GM12875 (cell line): ENCODE measurements around the gene TLE3.
"Not testable (repeated sequence)": the region's sequence is repeated elsewhere in the genome, so short reads cannot be mapped to it uniquely, and the experiment has no call there.

Experiments used
- H3K4me3 ChIP-seq: one replicate; pipeline ENCODE4 v1.5.1; 2011; ENCODE audit warnings: low read depth, low read length, control low read depth
- TF ChIP-seq, protein P1 (sequence below): IDR thresholded peaks from 2 replicates; pipeline ENCODE4 v1.5.1; 2011; ENCODE audit warnings: low read depth, mild to moderate bottlenecking, control low read depth, inconsistent platforms, low read length, moderate library complexity, borderline replicate concordance; ENCODE audit not compliant: insufficient read depth

The TLE3 gene

DNA sequence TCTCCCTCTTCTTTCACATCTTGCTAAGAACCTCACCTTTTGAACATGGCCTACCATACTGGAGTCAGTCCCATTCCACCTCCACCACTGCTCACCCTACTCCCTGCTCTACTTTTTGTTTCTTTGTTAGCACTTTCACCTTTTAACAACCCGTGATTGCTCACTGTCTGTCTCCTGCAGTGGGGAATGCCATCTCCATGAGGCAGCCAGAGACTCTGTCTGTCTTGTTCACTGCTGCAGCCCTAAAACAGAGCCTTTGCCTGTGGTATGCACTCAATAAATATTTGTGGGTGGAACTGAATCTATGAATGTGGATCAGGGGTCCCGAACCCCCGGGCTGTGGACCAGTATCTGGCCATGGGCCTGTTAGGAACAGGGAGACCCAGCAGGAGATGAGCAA lies 16.5 kb upstream of the TLE3 start:
- TF ChIP-seq, protein P1, sequence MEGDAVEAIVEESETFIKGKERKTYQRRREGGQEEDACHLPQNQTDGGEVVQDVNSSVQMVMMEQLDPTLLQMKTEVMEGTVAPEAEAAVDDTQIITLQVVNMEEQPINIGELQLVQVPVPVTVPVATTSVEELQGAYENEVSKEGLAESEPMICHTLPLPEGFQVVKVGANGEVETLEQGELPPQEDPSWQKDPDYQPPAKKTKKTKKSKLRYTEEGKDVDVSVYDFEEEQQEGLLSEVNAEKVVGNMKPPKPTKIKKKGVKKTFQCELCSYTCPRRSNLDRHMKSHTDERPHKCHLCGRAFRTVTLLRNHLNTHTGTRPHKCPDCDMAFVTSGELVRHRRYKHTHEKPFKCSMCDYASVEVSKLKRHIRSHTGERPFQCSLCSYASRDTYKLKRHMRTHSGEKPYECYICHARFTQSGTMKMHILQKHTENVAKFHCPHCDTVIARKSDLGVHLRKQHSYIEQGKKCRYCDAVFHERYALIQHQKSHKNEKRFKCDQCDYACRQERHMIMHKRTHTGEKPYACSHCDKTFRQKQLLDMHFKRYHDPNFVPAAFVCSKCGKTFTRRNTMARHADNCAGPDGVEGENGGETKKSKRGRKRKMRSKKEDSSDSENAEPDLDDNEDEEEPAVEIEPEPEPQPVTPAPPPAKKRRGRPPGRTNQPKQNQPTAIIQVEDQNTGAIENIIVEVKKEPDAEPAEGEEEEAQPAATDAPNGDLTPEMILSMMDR: no peak
- H3K4me3 ChIP-seq: no peak overlapping the region

DNA sequence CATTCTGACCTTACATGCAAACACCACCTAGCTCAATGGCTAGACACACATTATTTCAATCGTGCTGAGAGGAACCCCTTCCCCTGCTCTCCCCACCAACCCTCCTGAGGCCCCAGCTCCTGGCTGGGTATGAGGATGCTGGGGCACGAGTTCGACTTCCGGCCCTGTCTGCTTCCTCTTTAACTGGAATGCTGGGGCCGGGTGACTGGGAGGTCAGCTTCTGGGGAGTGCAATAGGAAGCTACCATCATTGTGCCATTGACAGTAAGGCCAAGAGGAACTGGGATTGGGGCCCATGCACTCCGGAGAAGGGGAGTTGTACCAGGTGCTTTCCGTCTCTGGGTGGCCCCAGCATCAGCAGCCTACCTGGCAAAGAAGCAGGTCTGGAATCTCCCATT lies 15.6 kb upstream of the TLE3 start:
- H3K4me3 ChIP-seq: no peak overlapping the region
- TF ChIP-seq, protein P1: no peak

DNA sequence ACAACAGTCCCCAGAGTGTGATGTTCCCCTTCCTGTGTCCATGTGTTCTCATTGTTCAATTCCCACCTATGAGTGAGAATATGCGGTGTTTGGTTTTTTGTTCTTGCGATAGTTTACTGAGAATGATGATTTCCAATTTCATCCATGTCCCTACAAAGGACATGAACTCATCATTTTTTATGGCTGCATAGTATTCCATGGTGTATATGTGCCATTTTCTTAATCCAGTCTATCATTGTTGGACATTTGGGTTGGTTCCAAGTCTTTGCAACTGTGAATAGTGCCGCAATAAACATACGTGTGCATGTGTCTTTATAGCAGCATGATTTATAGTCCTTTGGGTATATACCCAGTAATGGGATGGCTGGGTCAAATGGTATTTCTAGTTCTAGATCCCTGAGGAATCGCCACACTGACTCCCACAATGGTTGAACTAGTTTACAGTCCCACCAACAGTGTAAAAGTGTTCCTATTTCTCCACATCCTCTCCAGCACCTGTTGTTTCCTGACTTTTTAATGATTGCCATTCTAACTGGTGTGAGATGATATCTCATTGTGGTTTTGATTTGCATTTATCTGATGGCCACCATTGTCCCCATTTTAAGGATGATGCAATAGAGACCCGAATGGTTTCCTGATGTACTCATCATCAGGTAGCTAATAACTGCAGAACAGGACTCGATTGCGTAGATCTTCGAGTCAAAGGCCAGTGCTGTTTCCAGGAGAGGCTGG lies 15.0 kb upstream of the TLE3 start:
- not testable (repeated sequence) for H3K4me3 ChIP-seq

DNA sequence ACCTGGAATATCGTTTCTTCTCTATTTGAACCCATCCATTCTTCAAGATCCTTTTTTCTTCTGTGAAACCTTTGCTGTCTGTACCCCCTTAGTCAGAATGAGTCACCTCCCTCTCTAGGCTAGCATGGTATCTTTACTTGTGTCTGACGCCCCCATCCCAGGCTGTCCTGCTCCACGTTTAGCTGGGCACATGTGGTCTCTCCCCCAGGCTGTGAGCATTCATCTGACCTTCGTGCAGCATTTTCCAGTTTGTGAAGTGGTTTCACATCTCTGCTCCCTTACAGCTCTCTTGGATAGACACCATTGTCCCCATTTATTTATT lies 14.3 kb upstream of the TLE3 start:
- H3K4me3 ChIP-seq: no peak overlapping the region
- TF ChIP-seq, protein P1: no peak

DNA sequence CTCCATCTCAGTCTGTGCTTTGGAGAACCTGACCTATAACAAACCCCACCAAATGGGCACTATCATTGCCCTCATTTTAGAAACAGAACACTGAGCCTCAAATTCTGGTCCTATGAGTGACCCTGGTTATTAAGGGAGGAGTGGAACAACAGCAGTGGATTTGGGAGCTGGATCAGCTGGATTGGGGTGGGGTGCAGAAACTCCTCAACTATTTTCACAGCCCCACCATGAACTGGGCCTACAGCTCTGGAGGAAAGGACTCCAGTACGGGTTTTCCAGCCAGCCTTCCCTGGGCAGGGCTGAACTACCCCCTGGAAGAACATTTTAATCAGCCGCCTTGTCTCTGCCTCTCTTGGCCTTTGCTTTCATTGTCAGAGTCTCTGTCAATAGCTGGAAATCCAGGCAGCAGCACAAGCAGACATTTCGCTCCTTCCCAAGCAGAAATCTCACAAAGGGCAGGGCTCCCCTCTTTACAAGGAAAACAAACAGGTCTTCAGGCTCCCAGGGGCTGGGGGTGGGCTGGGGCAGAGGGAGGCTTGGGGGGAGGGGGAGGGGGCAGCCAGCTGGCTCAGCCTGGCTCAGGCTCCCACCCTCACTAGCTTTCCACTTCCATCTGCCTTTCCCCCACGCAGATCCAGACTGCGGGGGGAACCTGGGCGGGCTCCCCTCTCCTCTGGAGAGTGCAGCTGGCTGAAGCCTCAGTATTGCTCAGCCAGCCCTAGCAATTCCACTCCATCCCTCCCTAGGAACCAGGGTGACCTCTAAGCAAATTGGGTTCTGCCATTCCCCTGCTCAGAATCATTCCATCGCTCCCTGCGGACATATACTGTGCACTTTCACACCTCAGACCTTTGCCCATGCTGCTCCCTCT lies 13.7 kb upstream of the TLE3 start:
- H3K4me3 ChIP-seq: no peak overlapping the region
- TF ChIP-seq, protein P1: no peak

DNA sequence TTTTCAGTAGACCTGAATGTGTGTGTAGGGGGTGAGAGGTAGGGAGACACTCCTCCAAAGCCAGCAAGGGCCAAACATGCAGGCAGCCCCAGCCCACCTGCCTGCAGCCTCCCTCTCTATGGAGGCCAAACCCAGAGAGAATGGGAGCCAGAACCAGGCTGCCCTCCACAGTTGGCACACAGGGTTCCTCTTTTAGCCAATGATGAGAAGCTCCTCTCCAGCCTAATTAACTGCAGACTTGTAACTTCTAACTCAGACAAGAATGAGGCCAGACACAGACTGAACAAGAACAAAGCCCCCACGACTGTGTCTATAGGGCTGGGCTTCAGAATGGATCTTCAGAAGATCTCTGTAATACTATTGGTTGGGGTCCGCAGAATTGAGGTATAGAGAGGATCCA lies 12.3 kb upstream of the TLE3 start:
- TF ChIP-seq, protein P1: no peak
- H3K4me3 ChIP-seq: no peak overlapping the region

DNA sequence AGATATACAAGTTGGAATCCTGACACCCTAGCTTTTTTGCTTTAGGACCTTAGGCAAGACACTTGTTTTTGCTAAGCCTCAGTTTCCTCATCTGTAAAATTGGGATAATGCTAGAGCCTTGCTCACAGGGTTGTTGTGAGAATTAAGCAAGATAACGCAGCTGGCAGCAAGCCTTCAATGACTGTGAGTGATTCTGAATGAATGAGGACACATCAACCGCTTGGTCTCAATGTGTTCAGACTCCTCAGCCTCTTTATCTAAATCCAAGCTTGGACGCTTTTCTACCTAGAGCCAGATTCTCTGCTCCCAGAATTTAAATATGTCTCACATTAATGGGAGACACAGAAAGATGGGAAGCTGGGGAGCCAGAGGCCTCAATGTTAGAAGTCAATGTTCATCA lies 11.8 kb upstream of the TLE3 start:
- no peak overlapping the region for H3K4me3 ChIP-seq
- TF ChIP-seq, protein P1: no peak
